ENCODE results near the gene ZNF423.

GRCh38 chr16:49776085-49776595, 79.8 kb downstream of the ZNF423 start:
- TF ChIP-seq CTCF (IDR thresholded peaks at IDR 0.05): no peak
- no peak for TF ChIP-seq POLR2A (IDR thresholded peaks at IDR 0.05)
- no peak for TF ChIP-seq EP300 (IDR thresholded peaks at IDR 0.05)
